ENCODE measurements around the gene ZNF506. TPM values are rescaled to one million over a fixed set of nuclear protein-coding genes. Genes with fewer than 3 reads are reported as not detected.
A peak's percentile ranks its signal among the peaks of the same experiment; 100 is the strongest.
"Not testable (repeated sequence)": the region's sequence is repeated elsewhere in the genome, so short reads cannot be mapped to it uniquely, and the experiment has no call there.

The ZNF506 gene
- total RNA-seq: 31.9 TPM

DNA sequence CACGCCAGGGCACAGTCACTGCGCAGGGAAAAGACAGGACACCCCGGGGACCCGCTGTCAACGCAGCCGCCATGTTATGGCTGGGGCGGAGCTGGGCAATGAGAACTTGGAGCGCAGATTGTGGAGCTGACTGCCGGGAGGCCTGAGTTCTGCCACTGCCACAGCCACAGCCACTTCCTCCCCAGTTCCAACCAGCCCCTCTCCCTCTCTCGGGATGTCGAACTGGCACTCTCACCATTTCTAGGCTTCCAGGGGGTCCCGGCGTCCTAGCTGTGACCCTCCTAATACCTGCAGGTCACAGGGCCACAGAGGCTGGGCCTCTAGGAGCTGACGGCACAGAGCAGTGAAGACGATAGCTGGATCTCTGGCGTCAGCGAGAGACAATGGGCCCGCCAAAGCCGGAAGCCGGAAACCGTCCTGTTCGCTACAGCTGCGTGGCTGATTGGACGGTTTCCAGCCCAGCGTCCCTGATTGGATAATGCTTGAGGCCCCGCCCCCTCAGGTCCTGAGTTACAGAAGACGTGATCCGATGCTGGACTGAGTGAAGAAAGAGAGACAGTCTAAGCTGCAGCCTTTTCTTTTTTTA lies at the start of gene ZNF506:
Gene ZNF506, minus strand, starts transcription at position 385 of the 586 bp plus-strand sequence. Its CDS starts 147 bp downstream, at position 238.
- DNase-seq: peak; percentile 100

- DNase-seq: not testable (repeated sequence)
These were observed 48.5 kb upstream of the ZNF506 start for GRCh38 chr19:19870086-19870485.

GRCh38 chr19:19866611-19867248 lies 45.2 kb upstream of the ZNF506 start:
- peak; percentile 38 for DNase-seq

DNA sequence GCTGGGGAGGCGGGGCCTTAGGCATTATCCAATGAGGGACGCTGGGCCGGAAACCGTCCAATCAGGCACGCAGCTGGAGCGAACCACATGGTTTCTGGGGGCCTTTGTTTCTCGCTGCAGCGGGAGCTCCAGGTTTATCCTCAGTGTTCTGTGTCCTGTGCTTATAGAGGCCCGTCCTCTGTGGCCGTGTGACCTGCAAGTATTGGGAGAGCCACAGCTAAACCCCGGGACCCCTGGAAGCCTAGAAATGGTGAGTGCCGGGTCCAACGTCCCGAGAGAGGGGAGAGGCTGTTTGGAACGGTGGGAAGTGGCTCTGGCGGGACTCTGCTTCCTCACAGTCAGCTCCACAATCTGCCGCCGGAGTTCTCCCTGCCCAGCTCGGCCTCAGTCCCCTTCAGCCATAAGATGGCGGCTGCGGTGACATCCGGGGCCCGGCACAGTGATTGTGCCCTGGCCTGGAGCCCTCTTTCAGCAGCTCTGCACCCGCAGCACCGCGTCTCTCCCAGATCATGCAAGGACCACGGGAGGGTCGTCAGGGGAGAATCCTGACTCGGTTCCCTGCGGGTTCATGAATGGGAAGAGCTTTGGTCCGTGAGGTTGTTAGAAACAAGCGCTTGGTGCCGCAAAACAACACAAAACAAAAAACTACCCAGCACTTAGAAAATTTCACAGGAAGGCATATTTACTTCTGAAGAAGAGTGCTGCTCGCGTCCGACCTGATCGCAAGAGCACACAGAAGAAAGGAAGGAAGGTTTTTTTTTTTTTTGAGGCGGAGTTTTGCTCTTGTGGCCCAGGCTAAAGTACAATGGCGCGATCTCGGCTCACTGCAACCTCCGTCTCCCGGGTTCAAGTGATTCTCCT lies 44.4 kb upstream of the ZNF506 start, which contains the start of gene ZNF253:
Gene ZNF253, plus strand, starts transcription at position 133 of the 861 bp plus-strand sequence. Its CDS starts 115 bp downstream, at position 248.
- DNase-seq: peak; percentile 99

DNA sequence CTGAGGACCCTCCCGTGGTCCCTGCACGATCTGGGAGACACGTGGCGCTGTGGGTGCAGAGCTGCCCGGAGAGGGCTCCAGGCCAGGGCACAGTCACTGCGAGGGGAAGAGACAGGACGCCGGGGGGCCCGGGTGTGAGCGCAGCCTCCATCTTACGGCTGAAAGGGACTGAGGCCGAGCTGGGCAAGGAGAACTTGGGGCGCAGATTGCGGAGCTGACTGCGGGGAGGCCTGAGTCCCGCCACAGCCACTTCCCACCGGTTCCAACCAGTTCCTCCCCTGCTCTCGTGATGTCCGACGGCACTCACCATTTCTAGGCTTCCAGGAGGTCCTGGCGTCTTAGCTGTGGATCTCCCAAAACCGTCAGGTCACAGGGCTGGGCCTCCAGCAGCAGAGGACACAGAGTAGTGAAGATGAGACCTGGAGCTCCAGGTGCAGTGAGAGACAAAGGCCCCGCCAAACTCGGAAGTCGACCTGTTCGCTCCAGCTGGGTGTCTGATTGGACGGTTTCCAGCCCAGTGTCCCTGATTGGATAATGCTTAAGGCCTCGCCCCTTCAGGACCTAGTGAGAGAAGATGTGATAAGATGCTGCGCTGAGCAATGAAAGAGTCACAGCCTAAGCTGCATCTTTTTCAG lies 39.3 kb upstream of the ZNF506 start:
- peak; percentile 85 for DNase-seq

DNA sequence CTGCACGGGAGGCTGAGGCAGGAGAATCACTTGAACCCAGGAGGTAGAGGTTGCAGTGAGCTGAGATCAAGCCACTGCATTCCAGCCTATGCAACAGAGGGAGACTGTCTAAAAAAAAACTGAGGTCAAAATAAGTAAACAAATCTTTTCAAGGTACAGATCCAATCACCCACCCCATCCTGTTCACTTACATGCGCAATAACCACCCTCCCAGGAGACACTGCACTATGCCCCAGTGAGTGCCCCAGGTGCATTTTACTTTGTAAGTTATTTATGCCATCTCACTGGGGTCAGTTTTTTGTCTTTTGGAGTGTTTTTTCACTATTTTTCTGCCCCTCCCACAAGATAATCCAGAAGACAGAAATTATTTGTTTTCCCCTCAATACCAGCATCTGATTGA lies 37.2 kb upstream of the ZNF506 start:
- no peak for DNase-seq

GRCh38 chr19:19851740-19852139 lies 30.2 kb upstream of the ZNF506 start:
- DNase-seq: not testable (repeated sequence)

DNA sequence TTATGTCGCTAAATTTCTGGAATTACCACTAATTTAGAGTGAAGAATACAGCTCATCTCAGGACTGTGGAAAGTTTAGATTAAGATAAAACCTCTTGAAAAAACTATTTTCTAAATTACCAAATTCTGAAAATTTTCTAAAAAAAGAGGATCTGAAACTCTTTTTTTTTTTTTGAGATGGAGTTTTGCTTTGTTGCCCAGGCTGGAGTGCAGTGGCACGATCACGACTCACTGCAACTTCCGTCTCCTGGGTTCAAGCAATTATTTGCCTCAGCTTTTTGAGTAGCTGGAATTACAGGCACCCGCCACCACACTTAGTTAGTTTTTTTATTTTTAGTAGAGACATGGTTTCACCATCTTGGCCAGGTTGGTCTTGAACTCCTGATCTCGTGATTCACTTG lies 27.5 kb upstream of the ZNF506 start:
- no peak for DNase-seq

DNA sequence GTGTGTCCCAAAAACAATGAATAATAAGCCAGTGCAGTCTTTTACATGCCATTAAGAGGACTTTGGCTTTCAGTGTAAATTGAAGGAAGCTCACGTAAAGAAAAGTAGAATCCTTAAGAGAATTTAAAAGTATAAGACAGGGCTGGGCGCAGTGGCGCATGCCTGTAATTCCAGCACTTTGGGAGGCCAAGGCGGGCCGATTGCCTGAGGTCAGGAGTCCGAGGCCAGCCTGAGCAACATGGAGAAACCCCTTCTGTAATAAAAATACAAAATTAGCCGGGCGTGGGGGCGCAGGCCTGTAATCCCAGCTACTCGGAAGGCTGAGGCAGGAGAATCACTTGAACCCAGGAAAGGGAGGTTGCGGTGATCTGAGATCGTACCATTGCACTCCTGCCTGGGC lies 26.2 kb upstream of the ZNF506 start:
- no peak for DNase-seq

DNA sequence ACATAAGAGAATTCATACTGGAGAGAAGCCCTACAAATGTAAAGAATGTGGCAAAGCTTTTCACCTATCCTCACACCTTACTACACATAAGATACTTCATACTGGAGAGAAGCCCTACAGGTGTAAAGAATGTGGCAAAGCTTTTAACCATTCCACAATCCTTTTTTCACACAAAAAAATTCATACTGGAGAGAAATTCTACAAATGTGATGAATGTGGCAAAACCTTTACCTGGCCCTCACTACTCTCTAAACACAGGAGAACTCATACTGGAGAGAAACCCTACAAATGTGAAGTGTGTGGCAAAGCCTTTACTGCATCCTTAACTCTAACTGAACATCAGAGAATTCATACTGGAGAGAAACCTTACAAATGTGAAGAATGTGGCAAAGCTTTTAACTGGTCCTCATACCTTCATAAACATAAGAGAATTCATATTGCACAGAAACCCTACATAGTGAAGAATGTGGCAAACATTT lies 14.0 kb upstream of the ZNF506 start:
- DNase-seq: no peak

GRCh38 chr19:19826875-19827274 lies 5.3 kb upstream of the ZNF506 start:
- no peak for DNase-seq

DNA sequence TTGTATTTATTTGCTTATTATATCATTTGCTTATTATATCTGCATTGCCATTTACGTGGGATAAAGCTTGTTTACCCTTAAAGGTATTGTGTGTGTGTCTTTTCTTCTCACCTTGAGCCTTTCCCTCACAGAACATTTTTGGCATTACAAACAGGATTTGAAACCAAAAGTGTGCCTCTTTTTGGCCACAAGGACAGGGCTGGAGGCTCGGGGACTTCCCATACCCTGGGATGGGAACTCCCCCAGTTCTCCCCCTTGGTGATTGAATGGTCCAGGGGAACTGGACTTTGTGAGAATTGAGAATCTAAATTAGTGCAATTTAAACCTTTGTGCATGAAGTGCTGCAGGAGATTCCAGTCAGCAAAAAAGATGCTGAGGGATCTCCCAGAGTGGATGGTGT lies 2.4 kb upstream of the ZNF506 start:
- no peak for DNase-seq

DNA sequence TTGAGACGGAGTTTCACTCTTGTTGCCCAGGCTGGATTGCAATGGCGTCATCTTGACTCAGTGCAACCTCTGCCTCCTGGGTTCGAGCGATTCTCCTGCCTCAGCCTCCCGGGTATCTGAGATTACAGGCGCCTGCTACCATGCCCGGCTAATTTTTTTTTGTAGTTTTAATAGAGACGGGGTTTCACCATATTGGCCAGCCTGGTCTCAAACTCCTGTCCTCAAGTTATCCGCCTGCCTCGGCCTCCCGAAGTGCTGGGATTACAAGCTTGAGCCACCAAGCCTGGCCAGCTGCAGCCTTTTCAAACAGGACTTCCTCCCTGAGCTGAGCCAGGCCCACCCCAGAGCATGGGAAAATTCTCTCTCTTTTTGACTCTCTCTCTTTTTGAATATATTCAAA lies 426 bp upstream of the ZNF506 start:
- DNase-seq: peak; percentile 45

GRCh38 chr19:19820774-19821320 lies 703 bp downstream of the ZNF506 start:
- DNase-seq: peak; percentile 6

DNA sequence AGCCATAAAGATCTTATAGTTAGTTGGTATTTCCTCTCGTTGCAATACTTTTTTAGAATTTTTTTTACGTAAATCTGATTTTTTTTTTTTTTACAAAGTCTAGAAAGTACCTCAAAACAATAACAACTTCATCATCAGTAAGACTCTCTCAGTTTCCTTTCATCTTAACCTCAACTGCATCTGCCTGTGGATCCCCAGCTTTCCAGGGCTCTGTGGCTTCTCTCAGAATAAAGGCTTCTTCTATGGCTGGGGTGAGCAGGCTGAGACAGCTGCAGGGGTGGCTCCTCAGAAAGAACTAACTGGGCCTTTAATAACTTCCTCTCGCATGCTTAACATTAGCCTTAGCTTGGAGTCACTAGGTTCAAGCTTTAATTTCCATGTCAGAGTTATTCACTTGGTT lies 4.2 kb downstream of the ZNF506 start:
- peak; percentile 22 for DNase-seq

GRCh38 chr19:19816679-19817078 lies 4.9 kb downstream of the ZNF506 start:
- no peak for DNase-seq

GRCh38 chr19:19811999-19812398 lies 9.6 kb downstream of the ZNF506 start:
- not testable (repeated sequence) for DNase-seq

DNA sequence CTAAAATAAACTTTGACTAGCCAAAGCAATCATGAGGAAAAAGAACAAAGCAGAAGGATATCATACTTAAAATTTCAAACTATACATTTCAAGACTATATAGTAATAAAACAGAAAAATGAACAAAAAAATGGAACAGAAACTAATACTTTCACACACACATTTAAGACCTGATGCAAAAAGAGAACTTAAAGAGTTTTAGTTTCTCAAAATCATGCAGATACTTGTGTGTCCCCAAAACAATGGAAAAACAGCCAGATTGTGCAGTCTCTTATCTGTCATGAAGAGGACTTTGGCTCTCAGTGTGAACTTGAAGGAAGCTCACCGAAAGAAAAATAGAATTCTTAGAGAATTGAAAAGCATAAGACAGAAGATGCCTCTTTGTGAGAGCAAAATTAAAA lies 16.1 kb downstream of the ZNF506 start:
- DNase-seq: no peak

DNA sequence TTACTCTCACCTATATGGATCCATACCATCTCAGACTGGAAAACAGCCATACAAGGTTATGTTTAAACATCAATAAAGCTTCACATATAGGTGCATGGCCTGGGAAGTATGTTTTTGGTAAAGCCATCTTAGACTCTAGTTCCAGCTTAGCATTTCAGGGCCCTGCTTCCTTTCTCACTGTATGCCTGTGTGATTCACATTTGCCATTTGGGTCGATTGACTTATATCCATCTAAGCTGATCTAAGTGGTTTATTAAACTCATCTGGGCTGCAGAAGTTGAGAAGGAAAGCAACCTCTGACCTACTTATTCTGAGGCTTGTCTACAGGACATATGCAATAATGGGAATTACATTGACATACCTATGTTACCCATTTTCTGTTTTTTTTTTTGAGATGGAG lies 33.5 kb downstream of the ZNF506 start:
- no peak for DNase-seq

DNA sequence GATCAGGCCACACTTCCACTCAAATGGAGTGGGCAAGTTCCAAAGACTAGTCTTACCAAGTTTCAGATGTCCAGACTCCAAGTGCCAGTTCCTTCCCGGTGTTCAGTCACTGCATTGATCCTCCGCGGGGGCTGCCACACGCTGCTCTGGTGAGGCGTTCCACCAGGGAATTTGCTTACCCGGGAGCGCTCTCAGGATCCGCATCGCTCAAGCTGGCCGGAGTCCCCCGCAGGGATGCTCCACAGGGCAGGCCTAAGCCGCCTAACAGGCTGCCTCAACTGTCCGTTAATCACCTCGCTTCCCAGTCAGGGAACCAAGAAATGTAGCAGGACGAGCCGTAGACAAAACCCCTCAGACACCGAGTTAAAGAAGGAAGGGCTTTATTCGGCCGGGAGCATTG lies 36.1 kb downstream of the ZNF506 start:
- not testable (repeated sequence) for DNase-seq

- DNase-seq: no peak
These were observed 38.8 kb downstream of the ZNF506 start for GRCh38 chr19:19782783-19783182.

GRCh38 chr19:19781791-19782190 lies 39.8 kb downstream of the ZNF506 start:
- DNase-seq: peak; percentile 34

All from tongue (tissue), 2 donors.